Endothelial cell of umbilical vein (primary cell): ENCODE data around the gene EYS. TPM values are rescaled to one million over a fixed set of nuclear protein-coding genes. Genes with fewer than 3 reads are reported as not detected.

Experiments
- BruUV-seq: library from RNA; stranded (reverse); fragments of 400-500 nt; replicated peaks from 2 replicates; lab custom pipeline; 2021; lab: Mats Ljungman, UMichigan
- CTCF ChIA-PET: fragments of 300-600, 350-600 bp; sonication (Branson Sonifier 250); formaldehyde crosslinking; loops from one replicate; lab custom pipeline; 2021; ENCODE audit warnings: antibody characterized with exemption, inconsistent platforms; lab: Charles Lee
- POLR2A ChIA-PET: fragments of 300-600, 350-600 bp; sonication (Branson Sonifier 250); formaldehyde crosslinking; loops from one replicate; lab custom pipeline; 2021; ENCODE audit warnings: antibody characterized with exemption, inconsistent platforms; lab: Charles Lee
- DNase-seq: peaks from one replicate; pipeline ENCODE4 v3.0.0-alpha.2; 2011; ENCODE audit warnings: low read depth, low spot score
- FAIRE-seq: peaks from 2 replicates; lab custom pipeline; 2011; peaks lifted over from hg19 to GRCh38; lab: Jason Lieb, UNC
- H2AFZ ChIP-seq: 2 replicates; pipeline ENCODE4 v1.6.0; 2012; ENCODE audit warnings: low read depth, low read length, control low read depth, inconsistent platforms
- H3K27ac ChIP-seq: 2 replicates; pipeline ENCODE4 v1.5.1; 2011; ENCODE audit warnings: low read depth, mild to moderate bottlenecking, control low read depth, low read length, moderate library complexity; ENCODE audit not compliant: insufficient read depth
- H3K27me3 ChIP-seq, 2 experiments: 2 replicates each; pipeline versions ENCODE4 v1.6.0 to v1.6.1; 2011; ENCODE audit warnings: low read length in 2 of 2, mixed read lengths in 1 of 2; ENCODE audit not compliant: control insufficient read depth in 2 of 2, insufficient read depth in 2 of 2
- H3K36me3 ChIP-seq, 2 experiments: 2 replicates in 1 of 2; 3 replicates in 1 of 2; pipeline ENCODE4 v1.5.1; 2011; ENCODE audit warnings: low read length in 2 of 2, mild to moderate bottlenecking in 1 of 2, moderate library complexity in 1 of 2; ENCODE audit not compliant: control insufficient read depth in 2 of 2, insufficient read depth in 2 of 2; ENCODE audit errors: extremely low read depth in 1 of 2
- H3K4me1 ChIP-seq: 3 replicates; pipeline ENCODE4 v1.5.1; 2011; ENCODE audit warnings: mild to moderate bottlenecking, low read length; ENCODE audit not compliant: control insufficient read depth, insufficient read depth; ENCODE audit errors: extremely low read depth
- H3K4me2 ChIP-seq: 2 replicates; pipeline ENCODE4 v1.6.1; 2011; ENCODE audit warnings: low read length, control low read depth, mixed read lengths; ENCODE audit not compliant: insufficient read depth
- H3K4me3 ChIP-seq, 3 experiments: fragments of 200-600 bp in 1 of 3; sonication (generic), shearing (Covaris generic) in 1 of 3; replicated peaks in 1 of 3; 2 replicates each; pipeline ENCODE4 v1.5.1; 2011 to 2016; ENCODE audit warnings: control low read depth in 3 of 3, low read length in 3 of 3, mild to moderate bottlenecking in 2 of 3, inconsistent platforms in 1 of 3, low read depth in 1 of 3, moderate library complexity in 1 of 3; ENCODE audit not compliant: insufficient read depth in 1 of 3
- H3K79me2 ChIP-seq: 2 replicates; pipeline ENCODE4 v1.6.0; 2012; ENCODE audit warnings: low read length, inconsistent platforms; ENCODE audit not compliant: control insufficient read depth, insufficient read depth
- H3K9ac ChIP-seq: replicated peaks from 2 replicates; pipeline ENCODE3; 2011; ENCODE audit warnings: low read length, control low read depth; ENCODE audit not compliant: insufficient read depth; ENCODE audit errors: extremely low read depth
- H3K9me1 ChIP-seq: replicated peaks from 3 replicates; pipeline ENCODE4 v1.6.0; 2011; ENCODE audit warnings: mild to moderate bottlenecking, low read length; ENCODE audit not compliant: control insufficient read depth, insufficient read depth; ENCODE audit errors: extremely low read depth
- H3K9me3 ChIP-seq: replicated peaks from 2 replicates; pipeline ENCODE4 v1.5.1; 2012; ENCODE audit warnings: low read length, inconsistent platforms; ENCODE audit not compliant: control insufficient read depth, insufficient read depth
- H4K20me1 ChIP-seq: replicated peaks from 2 replicates; pipeline ENCODE3; 2011; ENCODE audit warnings: mild to moderate bottlenecking, low read length; ENCODE audit not compliant: control insufficient read depth, insufficient read depth; ENCODE audit errors: extremely low read depth
- EZH2 ChIP-seq: IDR thresholded peaks from 2 replicates; pipeline ENCODE4 v1.6.1; 2012; ENCODE audit warnings: borderline replicate concordance, low read depth, mild to moderate bottlenecking, moderate library complexity, low read length, inconsistent platforms; ENCODE audit not compliant: severe bottlenecking
- FOS ChIP-seq: IDR thresholded peaks from 2 replicates; pipeline ENCODE4 v1.6.1; 2011; ENCODE audit warnings: mild to moderate bottlenecking, low read length, moderate library complexity, borderline replicate concordance; ENCODE audit not compliant: insufficient read depth
- GATA2 ChIP-seq: IDR thresholded peaks from 2 replicates; pipeline ENCODE4 v1.7.0; 2011; ENCODE audit warnings: low read depth, mild to moderate bottlenecking, moderate library complexity, mixed read lengths, low read length; ENCODE audit not compliant: insufficient read length, insufficient read depth
- JUN ChIP-seq: IDR thresholded peaks from 2 replicates; pipeline ENCODE4 v1.6.1; 2011; ENCODE audit warnings: borderline replicate concordance, low read depth; ENCODE audit not compliant: insufficient read length, insufficient read depth
- MYC ChIP-seq: IDR thresholded peaks from one replicate; pipeline ENCODE4 v1.6.1; 2011; ENCODE audit warnings: mild to moderate bottlenecking, low read depth, low read length
- POLR2A ChIP-seq: IDR thresholded peaks from 2 replicates; pipeline ENCODE4 v1.6.1; 2012; ENCODE audit warnings: low read depth, mild to moderate bottlenecking, control low read depth, low read length
- POLR2AphosphoS5 ChIP-seq: IDR thresholded peaks from 2 replicates; pipeline ENCODE4 v1.6.1; 2012; ENCODE audit warnings: low read depth, mild to moderate bottlenecking, control low read depth, low read length, moderate library complexity; ENCODE audit not compliant: insufficient read depth
- dilution Hi-C: fragments of 300-500 bp; cut with MboI; formaldehyde crosslinking; loops from one replicate; pipeline ENCODE4 v1.15.0; 2019; ENCODE audit warnings: low sequenced_read_pairs; ENCODE audit not compliant: extremely low pct_ligation_motif_present
- intact Hi-C: fragments of 100-400 bp; cut with micrococcal nuclease; formaldehyde crosslinking; loops from one replicate; pipeline ENCODE4 v1.10.0; 2022
- polyA plus RNA-seq, 4 experiments: library from polyadenylated mRNA; depleted of rRNA in 3 of 4; stranded (reverse) in 3 of 4; unstranded in 1 of 4; fragments of >200 nt; gene quantifications; 2 replicates each; pipeline versions ENCODE4 v1.2.1 to v1.2.3, GENCODE V29; 2011 to 2012; ENCODE audit warnings: missing spikeins in 1 of 4
- total RNA-seq: library from RNA; stranded (reverse); gene quantifications from 2 replicates; pipeline ENCODE4 v1.2.3, GENCODE V29; 2021
- TF ChIP-seq, protein P1 (sequence below), 2 donors: IDR thresholded peaks; 1 replicate in 1 of 2; 2 replicates in 1 of 2; pipeline ENCODE4 v1.5.1; 2011; ENCODE audit warnings: low read length in 2 of 2, mild to moderate bottlenecking in 2 of 2, moderate library complexity in 2 of 2, control low read depth in 1 of 2, inconsistent platforms in 1 of 2, low read depth in 1 of 2; ENCODE audit not compliant: insufficient read depth in 1 of 2; ENCODE audit errors: extremely low read depth in 1 of 2
- TF ChIP-seq, protein P2 (sequence below): IDR thresholded peaks from 2 replicates; pipeline ENCODE4 v1.6.1; 2011; ENCODE audit not compliant: insufficient read depth, insufficient read length

The EYS gene
- total and polyA plus RNA-seq, 2 donors (not counting 3 experiments of a cell fraction or from before 2014, with no cell fraction given): 0.01 to 0.27 TPM

DNA sequence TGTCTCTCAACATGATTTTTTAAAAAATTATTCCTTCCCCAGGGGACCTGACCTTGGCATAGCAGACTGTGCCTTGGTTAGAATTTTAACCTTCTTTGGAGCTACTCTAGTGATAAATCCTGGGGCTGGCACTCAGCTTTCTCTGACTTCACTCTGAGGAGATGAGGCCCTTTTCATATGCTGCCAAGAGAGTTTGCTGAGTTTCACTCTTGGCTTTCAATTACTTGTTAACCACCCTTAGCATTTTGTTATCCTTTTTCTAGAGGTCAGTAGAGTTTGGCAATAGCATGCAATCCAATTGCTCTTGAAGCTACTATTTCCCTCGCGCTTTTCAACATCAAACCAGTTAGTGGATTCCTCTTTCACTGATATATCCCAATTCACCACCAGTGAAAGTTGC, 920.3 kb downstream of the EYS start:
- POLR2A ChIA-PET: no interaction called here

DNA sequence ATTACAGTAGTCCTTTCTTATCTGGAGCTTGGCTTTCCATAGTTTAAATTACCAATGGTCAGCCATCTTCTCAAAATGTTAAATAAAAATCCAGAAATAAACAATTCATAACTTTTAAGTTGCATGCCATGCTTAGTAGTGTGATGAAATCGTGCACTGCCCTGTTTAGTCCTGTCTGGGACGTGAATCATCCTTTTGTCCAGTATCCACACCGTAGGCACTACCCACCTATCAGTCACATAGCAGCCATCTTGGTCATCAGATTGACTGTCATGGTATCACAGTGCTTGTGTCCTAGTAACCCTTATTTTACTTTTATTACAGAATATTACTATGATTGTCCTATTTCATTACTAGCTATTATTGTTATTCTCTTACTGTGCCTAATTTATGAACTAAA, 924.1 kb downstream of the EYS start:
- Histone ChIP-seq H3K4me2 (no peak overlapping the region), H3K79me2 (no peaks in the 10 kb centered on the region), H3K4me3 (no peak overlapping the region), H3K27ac (no peak overlapping the region), H3K9me1 (no peaks in the 10 kb centered on the region), H3K9ac (no peak overlapping the region), H3K27me3 (no peaks in the 10 kb centered on the region), H2AFZ (no peak overlapping the region), H4K20me1 (no peaks in the 10 kb centered on the region), H3K36me3 (no peaks in the 10 kb centered on the region), H3K4me1 (no peaks in the 10 kb centered on the region), H3K9me3 (no peaks in the 10 kb centered on the region)
- DNase-seq (no peak), FAIRE-seq (no peak)
- dilution Hi-C loops (no loop called here), intact Hi-C loops (no loop called here)
- TF ChIP-seq, protein P1, sequence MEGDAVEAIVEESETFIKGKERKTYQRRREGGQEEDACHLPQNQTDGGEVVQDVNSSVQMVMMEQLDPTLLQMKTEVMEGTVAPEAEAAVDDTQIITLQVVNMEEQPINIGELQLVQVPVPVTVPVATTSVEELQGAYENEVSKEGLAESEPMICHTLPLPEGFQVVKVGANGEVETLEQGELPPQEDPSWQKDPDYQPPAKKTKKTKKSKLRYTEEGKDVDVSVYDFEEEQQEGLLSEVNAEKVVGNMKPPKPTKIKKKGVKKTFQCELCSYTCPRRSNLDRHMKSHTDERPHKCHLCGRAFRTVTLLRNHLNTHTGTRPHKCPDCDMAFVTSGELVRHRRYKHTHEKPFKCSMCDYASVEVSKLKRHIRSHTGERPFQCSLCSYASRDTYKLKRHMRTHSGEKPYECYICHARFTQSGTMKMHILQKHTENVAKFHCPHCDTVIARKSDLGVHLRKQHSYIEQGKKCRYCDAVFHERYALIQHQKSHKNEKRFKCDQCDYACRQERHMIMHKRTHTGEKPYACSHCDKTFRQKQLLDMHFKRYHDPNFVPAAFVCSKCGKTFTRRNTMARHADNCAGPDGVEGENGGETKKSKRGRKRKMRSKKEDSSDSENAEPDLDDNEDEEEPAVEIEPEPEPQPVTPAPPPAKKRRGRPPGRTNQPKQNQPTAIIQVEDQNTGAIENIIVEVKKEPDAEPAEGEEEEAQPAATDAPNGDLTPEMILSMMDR (IDR thresholded peaks at IDR 0.05; ENCODE audit: extremely low read depth in 1 of 2, insufficient read depth in 1 of 2, low read depth in 1 of 2, low read length in 2 of 2): no peak
- TF ChIP-seq POLR2AphosphoS5 (no peak), MYC (no peak), EZH2 (no peak), JUN (no peak), FOS (no peak), POLR2A (no peak), GATA2 (no peak)
- TF ChIP-seq, protein P2, sequence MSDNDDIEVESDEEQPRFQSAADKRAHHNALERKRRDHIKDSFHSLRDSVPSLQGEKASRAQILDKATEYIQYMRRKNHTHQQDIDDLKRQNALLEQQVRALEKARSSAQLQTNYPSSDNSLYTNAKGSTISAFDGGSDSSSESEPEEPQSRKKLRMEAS: no peak
- ChIA-PET CTCF (no interaction called here), POLR2A (no interaction called here)
- no TSS peak for BruUV-seq

More for the DNA sequence above, 920.3 kb downstream of the EYS start:
- H3K9ac ChIP-seq: no peak overlapping the region
- no peaks in the 10 kb centered on the region for H3K9me3 ChIP-seq
- CTCF ChIA-PET: interaction anchor here (0.8 to 1.6 kb wide), 3 partner anchors 11 to 336 kb away, joined by 3 read pairs; no protein-coding TSS in a partner anchor
- TF ChIP-seq, protein P1 (IDR thresholded peaks at IDR 0.05; ENCODE audit: extremely low read depth in 1 of 2, insufficient read depth in 1 of 2, low read depth in 1 of 2, low read length in 2 of 2): no peak
- TF ChIP-seq, protein P2: no peak
- no peak for TF ChIP-seq FOS
- H3K36me3 ChIP-seq: no peaks in the 10 kb centered on the region
- no TSS peak for BruUV-seq
- FAIRE-seq (no peak), DNase-seq (no peak)
- no peaks in the 10 kb centered on the region for H3K27me3 ChIP-seq
- H3K4me2 ChIP-seq: no peak overlapping the region
- H3K4me3 ChIP-seq: no peak overlapping the region
- H3K9me1 ChIP-seq: no peaks in the 10 kb centered on the region
- no peaks in the 10 kb centered on the region for H3K79me2 ChIP-seq
- no peaks in the 10 kb centered on the region for H3K4me1 ChIP-seq
- intact Hi-C loops: no loop called here
- no peak overlapping the region for H3K27ac ChIP-seq
- dilution Hi-C loops: no loop called here
- H2AFZ ChIP-seq: no peak overlapping the region
- H4K20me1 ChIP-seq: no peaks in the 10 kb centered on the region
